ENCODE data around the gene LYPD8. TPM values are rescaled to one million over a fixed set of nuclear protein-coding genes. Genes with fewer than 3 reads are reported as not detected.
A peak's percentile ranks its signal among the peaks of the same experiment; 100 is the strongest.

The LYPD8 gene
- total RNA-seq, 1 experiment from 2014 or later: not detected

DNA sequence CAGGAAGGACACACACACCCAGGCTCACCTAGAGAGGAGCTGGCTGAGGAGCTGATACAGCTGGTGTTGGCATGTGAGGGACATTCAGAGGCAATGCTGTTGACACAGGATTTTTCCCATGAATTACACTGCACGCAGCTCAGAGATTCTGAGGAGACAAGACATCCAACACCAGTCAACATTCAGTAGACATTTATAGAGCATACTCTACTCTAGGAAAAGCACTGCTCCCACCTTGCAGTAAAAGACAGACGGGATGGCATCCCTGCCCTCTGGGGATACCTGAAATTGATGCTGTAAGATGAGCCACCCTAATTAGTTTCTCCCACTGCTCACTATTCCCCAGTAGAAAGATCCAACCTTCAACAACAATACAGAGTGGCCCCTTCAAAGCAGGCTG, 5.1 kb downstream of the LYPD8 start:
- no TSS peak for BruUV-seq (replicated peaks)
- TF ChIP-seq TCF7L2 (IDR thresholded peaks at IDR 0.05; ENCODE audit: low read depth, low read length) (no peak), SIN3A (IDR thresholded peaks at IDR 0.05; ENCODE audit: borderline replicate concordance, insufficient read depth, low read depth, low read length) (no peak), POLR2AphosphoS5 (IDR thresholded peaks at IDR 0.05; ENCODE audit: low read depth, low read length) (no peak)
- TF ChIP-seq, protein P1, sequence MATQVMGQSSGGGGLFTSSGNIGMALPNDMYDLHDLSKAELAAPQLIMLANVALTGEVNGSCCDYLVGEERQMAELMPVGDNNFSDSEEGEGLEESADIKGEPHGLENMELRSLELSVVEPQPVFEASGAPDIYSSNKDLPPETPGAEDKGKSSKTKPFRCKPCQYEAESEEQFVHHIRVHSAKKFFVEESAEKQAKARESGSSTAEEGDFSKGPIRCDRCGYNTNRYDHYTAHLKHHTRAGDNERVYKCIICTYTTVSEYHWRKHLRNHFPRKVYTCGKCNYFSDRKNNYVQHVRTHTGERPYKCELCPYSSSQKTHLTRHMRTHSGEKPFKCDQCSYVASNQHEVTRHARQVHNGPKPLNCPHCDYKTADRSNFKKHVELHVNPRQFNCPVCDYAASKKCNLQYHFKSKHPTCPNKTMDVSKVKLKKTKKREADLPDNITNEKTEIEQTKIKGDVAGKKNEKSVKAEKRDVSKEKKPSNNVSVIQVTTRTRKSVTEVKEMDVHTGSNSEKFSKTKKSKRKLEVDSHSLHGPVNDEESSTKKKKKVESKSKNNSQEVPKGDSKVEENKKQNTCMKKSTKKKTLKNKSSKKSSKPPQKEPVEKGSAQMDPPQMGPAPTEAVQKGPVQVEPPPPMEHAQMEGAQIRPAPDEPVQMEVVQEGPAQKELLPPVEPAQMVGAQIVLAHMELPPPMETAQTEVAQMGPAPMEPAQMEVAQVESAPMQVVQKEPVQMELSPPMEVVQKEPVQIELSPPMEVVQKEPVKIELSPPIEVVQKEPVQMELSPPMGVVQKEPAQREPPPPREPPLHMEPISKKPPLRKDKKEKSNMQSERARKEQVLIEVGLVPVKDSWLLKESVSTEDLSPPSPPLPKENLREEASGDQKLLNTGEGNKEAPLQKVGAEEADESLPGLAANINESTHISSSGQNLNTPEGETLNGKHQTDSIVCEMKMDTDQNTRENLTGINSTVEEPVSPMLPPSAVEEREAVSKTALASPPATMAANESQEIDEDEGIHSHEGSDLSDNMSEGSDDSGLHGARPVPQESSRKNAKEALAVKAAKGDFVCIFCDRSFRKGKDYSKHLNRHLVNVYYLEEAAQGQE (IDR thresholded peaks at IDR 0.05; ENCODE audit: insufficient read depth in 1 of 2, low read depth in 2 of 2, low read length in 1 of 2): no peak
- TF ChIP-seq, protein P2, sequence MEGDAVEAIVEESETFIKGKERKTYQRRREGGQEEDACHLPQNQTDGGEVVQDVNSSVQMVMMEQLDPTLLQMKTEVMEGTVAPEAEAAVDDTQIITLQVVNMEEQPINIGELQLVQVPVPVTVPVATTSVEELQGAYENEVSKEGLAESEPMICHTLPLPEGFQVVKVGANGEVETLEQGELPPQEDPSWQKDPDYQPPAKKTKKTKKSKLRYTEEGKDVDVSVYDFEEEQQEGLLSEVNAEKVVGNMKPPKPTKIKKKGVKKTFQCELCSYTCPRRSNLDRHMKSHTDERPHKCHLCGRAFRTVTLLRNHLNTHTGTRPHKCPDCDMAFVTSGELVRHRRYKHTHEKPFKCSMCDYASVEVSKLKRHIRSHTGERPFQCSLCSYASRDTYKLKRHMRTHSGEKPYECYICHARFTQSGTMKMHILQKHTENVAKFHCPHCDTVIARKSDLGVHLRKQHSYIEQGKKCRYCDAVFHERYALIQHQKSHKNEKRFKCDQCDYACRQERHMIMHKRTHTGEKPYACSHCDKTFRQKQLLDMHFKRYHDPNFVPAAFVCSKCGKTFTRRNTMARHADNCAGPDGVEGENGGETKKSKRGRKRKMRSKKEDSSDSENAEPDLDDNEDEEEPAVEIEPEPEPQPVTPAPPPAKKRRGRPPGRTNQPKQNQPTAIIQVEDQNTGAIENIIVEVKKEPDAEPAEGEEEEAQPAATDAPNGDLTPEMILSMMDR (IDR thresholded peaks at IDR 0.05): no peak
- no peak for ATAC-seq
- no peak overlapping the region for H3K4me3 ChIP-seq (ENCODE audit: low read depth in 2 of 2, low read length in 2 of 2)
- in situ Hi-C loops (cut with HindIII; ENCODE audit: low pct_unique_long_range_greater_than_20kb, low sequenced_read_pairs) (no loop called here), intact Hi-C loops (cut with micrococcal nuclease; ENCODE audit: unreplicated experiment) (no loop called here)
- no peaks in the 10 kb centered on the region for H3K9me3 ChIP-seq (ENCODE audit: control insufficient read depth, insufficient read depth, low read depth, low read length)
- no peaks in the 10 kb centered on the region for H3K4me1 ChIP-seq (ENCODE audit: control insufficient read depth, insufficient read depth, low read length)
- ChIA-PET CTCF (no interaction called here), POLR2A (no interaction called here)
- H3K36me3 ChIP-seq (ENCODE audit: control insufficient read depth, insufficient read depth, low read length): no peaks in the 10 kb centered on the region
- no peak overlapping the region for H3K27ac ChIP-seq (ENCODE audit: low read length)
- DNase-seq (ENCODE audit: low read depth, low spot score): no peak
- 0 out of 2 replicates have a peak, but pooled peaks cover 2% of the 10 kb centered on the region for H3K27me3 ChIP-seq (ENCODE audit: control insufficient read depth, insufficient read depth, low read length)

- H3K9me3 ChIP-seq (ENCODE audit: control insufficient read depth, insufficient read depth, low read depth, low read length): no peaks in the 10 kb centered on the region
- POLR2A ChIA-PET: no interaction called here
- H3K27ac ChIP-seq (ENCODE audit: low read length): no peak overlapping the region
- peak; percentile 62 for ATAC-seq
- CTCF ChIA-PET: no interaction called here
- no peak for DNase-seq (ENCODE audit: low read depth, low spot score)
- H3K27me3 ChIP-seq (ENCODE audit: control insufficient read depth, insufficient read depth, low read length): 0 out of 2 replicates have a peak, but pooled peaks cover 2% of the 10 kb centered on the region
- H3K4me1 ChIP-seq (ENCODE audit: control insufficient read depth, insufficient read depth, low read length): no peaks in the 10 kb centered on the region
- H3K4me3 ChIP-seq (ENCODE audit: low read depth in 2 of 2, low read length in 2 of 2): peak overlapping the region; percentile 26 to 48
- intact Hi-C loops (cut with micrococcal nuclease; ENCODE audit: unreplicated experiment): no loop called here
- no TSS peak for BruUV-seq (replicated peaks)
- no peaks in the 10 kb centered on the region for H3K36me3 ChIP-seq (ENCODE audit: control insufficient read depth, insufficient read depth, low read length)
- no peak for TF ChIP-seq POLR2AphosphoS5 (IDR thresholded peaks at IDR 0.05; ENCODE audit: low read depth, low read length)
- no peak for TF ChIP-seq TCF7L2 (IDR thresholded peaks at IDR 0.05; ENCODE audit: low read depth, low read length)
- TF ChIP-seq, protein P2 (IDR thresholded peaks at IDR 0.05): no peak
- TF ChIP-seq, protein P1 (IDR thresholded peaks at IDR 0.05; ENCODE audit: insufficient read depth in 1 of 2, low read depth in 2 of 2, low read length in 1 of 2): no peak
- TF ChIP-seq SIN3A (IDR thresholded peaks at IDR 0.05; ENCODE audit: borderline replicate concordance, insufficient read depth, low read depth, low read length): no peak
- in situ Hi-C loops (cut with HindIII; ENCODE audit: low pct_unique_long_range_greater_than_20kb, low sequenced_read_pairs): no loop called here
These were observed 7.3 kb downstream of the LYPD8 start for GRCh38 chr1:248748211-248748610.

Data from Panc1 (cell line).